AG04450 (cell line): ENCODE results near the gene LAMC1. TPM values are rescaled to one million over a fixed set of nuclear protein-coding genes. Genes with fewer than 3 reads are reported as not detected.

Experiments
- CTCF ChIA-PET: fragments of 300-600, 350-600 bp; formaldehyde crosslinking; extraction: SDS; loops from one replicate; lab custom pipeline; 2022; ENCODE audit warnings: antibody characterized with exemption, inconsistent platforms; lab: Charles Lee
- POLR2A ChIA-PET: fragments of 350-600 bp; formaldehyde crosslinking; extraction: SDS; loops from one replicate; lab custom pipeline; 2021; ENCODE audit warnings: antibody characterized with exemption, inconsistent platforms; lab: Yijun Ruan, JAX
- DNase-seq: peaks from one replicate; pipeline ENCODE4 v3.0.0-alpha.2; 2011; ENCODE audit warnings: low read depth, low spot score
- H3K27ac ChIP-seq: one replicate; pipeline ENCODE4 v1.5.1; 2012; ENCODE audit warnings: low read depth, low read length, control low read depth
- H3K27me3 ChIP-seq: one replicate; pipeline ENCODE4 v1.6.0; 2012; ENCODE audit warnings: low read length; ENCODE audit not compliant: control insufficient read depth, insufficient read depth
- H3K4me3 ChIP-seq: 2 replicates; pipeline ENCODE4 v1.5.1; 2011; ENCODE audit warnings: mild to moderate bottlenecking, low read depth, low read length, control low read depth
- H3K9me3 ChIP-seq: 2 replicates; pipeline ENCODE4 v1.5.1; 2012; ENCODE audit warnings: low read length; ENCODE audit not compliant: control insufficient read depth, insufficient read depth
- CTCF ChIP-seq: IDR thresholded peaks from 2 replicates; pipeline ENCODE4 v1.5.1; 2011; ENCODE audit warnings: low read depth, low read length, control low read depth, inconsistent platforms
- polyA plus RNA-seq: library from polyadenylated mRNA; depleted of rRNA; stranded (reverse); fragments of >200 nt; gene quantifications from 2 replicates; pipeline ENCODE4 v1.2.3, GENCODE V29; 2011

Gene LAMC1
- polyA plus RNA-seq, 1 experiment: 348 TPM

- Histone ChIP-seq H3K27ac (no peak overlapping the region), H3K9me3 (peaks cover 4% of the 10 kb centered on the region; the same call in 1 of the 2 replicates), H3K4me3 (peak overlapping the region; percentile 88), H3K27me3 (no peaks in the 10 kb centered on the region)
- CTCF ChIA-PET: interaction anchor here (1.0 to 2.5 kb wide), 3 partner anchors 62 to 208 kb away, joined by 3 to 13 read pairs (median 7); no protein-coding TSS in a partner anchor
- POLR2A ChIA-PET: interaction anchor here (0.6 kb wide), 1 partner anchor 108 kb away, joined by 3 read pairs; no protein-coding TSS in a partner anchor
- TF ChIP-seq CTCF: no peak
- no peak for DNase-seq
Measured at GRCh38 chr1:183027031-183027430, 3.8 kb downstream of the LAMC1 start.

GRCh38 chr1:183027791-183028190, 4.6 kb downstream of the LAMC1 start:
- no peak for DNase-seq
- H3K4me3 ChIP-seq: peak overlapping the region; percentile 1; the same call in 1 of the 2 replicates
- ChIA-PET CTCF (interaction anchor here (1.0 to 2.5 kb wide), 3 partner anchors 63 to 207 kb away, joined by 3 to 13 read pairs (median 7); no protein-coding TSS in a partner anchor), POLR2A (no interaction called here)
- H3K27me3 ChIP-seq: no peaks in the 10 kb centered on the region
- TF ChIP-seq CTCF: no peak
- H3K27ac ChIP-seq: no peak overlapping the region
- peaks cover 4% of the 10 kb centered on the region; the same call in 1 of the 2 replicates for H3K9me3 ChIP-seq

GRCh38 chr1:183029591-183030000, 6.4 kb downstream of the LAMC1 start:
- no peak for TF ChIP-seq CTCF

GRCh38 chr1:183030053-183030452, 6.8 kb downstream of the LAMC1 start:
- Histone ChIP-seq H3K9me3 (no peaks in the 10 kb centered on the region), H3K4me3 (no peak overlapping the region), H3K27ac (no peak overlapping the region), H3K27me3 (no peaks in the 10 kb centered on the region)
- TF ChIP-seq CTCF: no peak
- POLR2A ChIA-PET: no interaction called here
- CTCF ChIA-PET: interaction anchor here (1.4 kb wide), 1 partner anchor 205 kb away, joined by 6 read pairs; no protein-coding TSS in a partner anchor
- no peak for DNase-seq

More at GRCh38 chr1:183029591-183030000, 6.4 kb downstream of the LAMC1 start:
- Histone ChIP-seq H3K27ac (peak overlapping the region; percentile 33), H3K27me3 (no peaks in the 10 kb centered on the region), H3K4me3 (peak overlapping the region; percentile 15; the same call in 1 of the 2 replicates), H3K9me3 (no peaks in the 10 kb centered on the region)
- POLR2A ChIA-PET: no interaction called here
- CTCF ChIA-PET: interaction anchor here (1.3 kb wide), 1 partner anchor 67 kb away, joined by 7 read pairs; no protein-coding TSS in a partner anchor
- no peak for DNase-seq

GRCh38 chr1:183032122-183032921, 9.1 kb downstream of the LAMC1 start:
- TF ChIP-seq CTCF: no peak
- no peaks in the 10 kb centered on the region for H3K9me3 ChIP-seq
- POLR2A ChIA-PET: no interaction called here
- no peak for DNase-seq
- H3K27me3 ChIP-seq: no peaks in the 10 kb centered on the region
- CTCF ChIA-PET: interaction anchor here (0.6 to 1.2 kb wide), 3 partner anchors 11 to 286 kb away, joined by 3 read pairs; no protein-coding TSS in a partner anchor
- peak overlapping the region; percentile 31 for H3K27ac ChIP-seq
- no peak overlapping the region for H3K4me3 ChIP-seq
